Ishikawa (cell line): ENCODE results near the gene LMAN1L.

Source experiments
- CEBPB ChIP-seq: IDR thresholded peaks from 2 replicates; pipeline ENCODE4 v1.6.1; 2012
- CREB1 ChIP-seq: IDR thresholded peaks from 2 replicates; pipeline ENCODE4 v1.6.1; 2012; ENCODE audit warnings: low read depth
- EGR1 ChIP-seq: IDR thresholded peaks from 2 replicates; pipeline ENCODE4 v1.6.1; 2012
- EP300 ChIP-seq: IDR thresholded peaks from 2 replicates; pipeline ENCODE4 v1.6.1; 2012; ENCODE audit warnings: borderline replicate concordance
- FOXM1 ChIP-seq: IDR thresholded peaks from 2 replicates; pipeline ENCODE4 v1.6.1; 2012; ENCODE audit warnings: low read depth, borderline replicate concordance
- NFIC ChIP-seq: IDR thresholded peaks from 2 replicates; pipeline ENCODE4 v1.6.1; 2012
- RAD21 ChIP-seq: IDR thresholded peaks from 2 replicates; pipeline ENCODE4 v1.6.1; 2012; ENCODE audit warnings: low read depth
- TAF1 ChIP-seq: IDR thresholded peaks from 2 replicates; pipeline ENCODE4 v1.6.1; 2012; ENCODE audit warnings: low read depth, mild to moderate bottlenecking
- TCF12 ChIP-seq: IDR thresholded peaks from 2 replicates; pipeline ENCODE4 v1.6.1; 2012; ENCODE audit warnings: low read depth
- TEAD4 ChIP-seq: IDR thresholded peaks from 2 replicates; pipeline ENCODE4 v1.6.1; 2012
- YY1 ChIP-seq: IDR thresholded peaks from 2 replicates; pipeline ENCODE4 v1.6.1; 2012; ENCODE audit warnings: low read depth
- ZBTB7A ChIP-seq: IDR thresholded peaks from 2 replicates; pipeline ENCODE4 v1.6.1; 2012; ENCODE audit warnings: low read depth
- TF ChIP-seq, protein P1 (sequence below): IDR thresholded peaks from 2 replicates; pipeline ENCODE4 v1.6.1; 2012
- TF ChIP-seq, protein P2 (sequence below): IDR thresholded peaks from 2 replicates; pipeline ENCODE4 v1.6.1; 2012; ENCODE audit warnings: low read depth, mild to moderate bottlenecking
- TF ChIP-seq, protein P3 (sequence below): IDR thresholded peaks from 2 replicates; pipeline ENCODE4 v1.6.1; 2012

Gene LMAN1L

DNA sequence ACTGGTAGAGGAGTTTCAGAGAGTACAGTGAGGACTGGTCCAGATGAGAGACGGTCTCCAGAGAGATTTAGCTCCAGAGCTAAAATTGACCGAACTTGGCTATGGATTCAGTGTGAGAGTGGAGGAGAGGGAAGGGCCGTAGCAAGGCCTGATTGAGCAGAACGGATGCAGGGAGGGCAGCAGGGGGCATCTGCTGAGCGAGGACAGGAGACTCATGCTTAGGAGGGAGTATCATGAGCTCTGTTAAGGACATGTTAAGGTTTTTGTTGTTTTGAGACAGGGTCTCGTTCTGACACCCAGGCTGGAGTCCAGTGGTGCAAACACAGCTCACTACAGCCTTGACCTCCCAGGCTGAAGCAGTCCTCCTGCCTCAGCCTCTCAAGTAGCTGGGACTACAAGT lies 7.7 kb upstream of the LMAN1L start:
- TF ChIP-seq EGR1 (no peak), FOXM1 (no peak), RAD21 (no peak)
- TF ChIP-seq, protein P1, sequence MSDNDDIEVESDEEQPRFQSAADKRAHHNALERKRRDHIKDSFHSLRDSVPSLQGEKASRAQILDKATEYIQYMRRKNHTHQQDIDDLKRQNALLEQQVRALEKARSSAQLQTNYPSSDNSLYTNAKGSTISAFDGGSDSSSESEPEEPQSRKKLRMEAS: no peak
- TF ChIP-seq, protein P2, sequence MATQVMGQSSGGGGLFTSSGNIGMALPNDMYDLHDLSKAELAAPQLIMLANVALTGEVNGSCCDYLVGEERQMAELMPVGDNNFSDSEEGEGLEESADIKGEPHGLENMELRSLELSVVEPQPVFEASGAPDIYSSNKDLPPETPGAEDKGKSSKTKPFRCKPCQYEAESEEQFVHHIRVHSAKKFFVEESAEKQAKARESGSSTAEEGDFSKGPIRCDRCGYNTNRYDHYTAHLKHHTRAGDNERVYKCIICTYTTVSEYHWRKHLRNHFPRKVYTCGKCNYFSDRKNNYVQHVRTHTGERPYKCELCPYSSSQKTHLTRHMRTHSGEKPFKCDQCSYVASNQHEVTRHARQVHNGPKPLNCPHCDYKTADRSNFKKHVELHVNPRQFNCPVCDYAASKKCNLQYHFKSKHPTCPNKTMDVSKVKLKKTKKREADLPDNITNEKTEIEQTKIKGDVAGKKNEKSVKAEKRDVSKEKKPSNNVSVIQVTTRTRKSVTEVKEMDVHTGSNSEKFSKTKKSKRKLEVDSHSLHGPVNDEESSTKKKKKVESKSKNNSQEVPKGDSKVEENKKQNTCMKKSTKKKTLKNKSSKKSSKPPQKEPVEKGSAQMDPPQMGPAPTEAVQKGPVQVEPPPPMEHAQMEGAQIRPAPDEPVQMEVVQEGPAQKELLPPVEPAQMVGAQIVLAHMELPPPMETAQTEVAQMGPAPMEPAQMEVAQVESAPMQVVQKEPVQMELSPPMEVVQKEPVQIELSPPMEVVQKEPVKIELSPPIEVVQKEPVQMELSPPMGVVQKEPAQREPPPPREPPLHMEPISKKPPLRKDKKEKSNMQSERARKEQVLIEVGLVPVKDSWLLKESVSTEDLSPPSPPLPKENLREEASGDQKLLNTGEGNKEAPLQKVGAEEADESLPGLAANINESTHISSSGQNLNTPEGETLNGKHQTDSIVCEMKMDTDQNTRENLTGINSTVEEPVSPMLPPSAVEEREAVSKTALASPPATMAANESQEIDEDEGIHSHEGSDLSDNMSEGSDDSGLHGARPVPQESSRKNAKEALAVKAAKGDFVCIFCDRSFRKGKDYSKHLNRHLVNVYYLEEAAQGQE: no peak

DNA sequence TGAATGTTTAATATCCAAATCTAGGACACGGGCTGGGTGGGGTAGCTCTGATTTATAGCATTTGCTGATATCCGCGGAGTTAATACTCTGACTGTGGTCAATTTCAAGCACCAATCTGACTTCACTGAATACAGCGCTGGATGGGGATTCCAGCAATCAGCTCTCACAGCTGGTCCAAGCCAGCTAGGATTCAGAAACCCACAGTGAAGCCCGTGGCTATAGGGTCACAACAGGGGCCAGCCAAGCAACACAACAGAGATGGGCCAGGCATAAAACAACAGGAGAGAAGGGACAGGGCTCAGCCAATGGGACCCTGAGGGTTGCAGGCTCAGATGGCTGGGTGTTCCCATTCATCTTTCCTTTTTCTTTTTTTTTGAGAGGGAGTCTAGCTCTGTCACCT lies 5.4 kb upstream of the LMAN1L start:
- TF ChIP-seq, protein P3, sequence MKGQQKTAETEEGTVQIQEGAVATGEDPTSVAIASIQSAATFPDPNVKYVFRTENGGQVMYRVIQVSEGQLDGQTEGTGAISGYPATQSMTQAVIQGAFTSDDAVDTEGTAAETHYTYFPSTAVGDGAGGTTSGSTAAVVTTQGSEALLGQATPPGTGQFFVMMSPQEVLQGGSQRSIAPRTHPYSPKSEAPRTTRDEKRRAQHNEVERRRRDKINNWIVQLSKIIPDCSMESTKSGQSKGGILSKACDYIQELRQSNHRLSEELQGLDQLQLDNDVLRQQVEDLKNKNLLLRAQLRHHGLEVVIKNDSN: no peak
- no peak for TF ChIP-seq EP300
- TF ChIP-seq EGR1: no peak
- TF ChIP-seq, protein P2: no peak
- TF ChIP-seq FOXM1: no peak
- no peak for TF ChIP-seq TCF12
- no peak for TF ChIP-seq TAF1
- TF ChIP-seq ZBTB7A: no peak
- TF ChIP-seq YY1: no peak
- TF ChIP-seq CEBPB: no peak
- TF ChIP-seq, protein P1: no peak
- no peak for TF ChIP-seq CREB1
- TF ChIP-seq TEAD4: no peak
- TF ChIP-seq RAD21: no peak
- no peak for TF ChIP-seq NFIC

DNA sequence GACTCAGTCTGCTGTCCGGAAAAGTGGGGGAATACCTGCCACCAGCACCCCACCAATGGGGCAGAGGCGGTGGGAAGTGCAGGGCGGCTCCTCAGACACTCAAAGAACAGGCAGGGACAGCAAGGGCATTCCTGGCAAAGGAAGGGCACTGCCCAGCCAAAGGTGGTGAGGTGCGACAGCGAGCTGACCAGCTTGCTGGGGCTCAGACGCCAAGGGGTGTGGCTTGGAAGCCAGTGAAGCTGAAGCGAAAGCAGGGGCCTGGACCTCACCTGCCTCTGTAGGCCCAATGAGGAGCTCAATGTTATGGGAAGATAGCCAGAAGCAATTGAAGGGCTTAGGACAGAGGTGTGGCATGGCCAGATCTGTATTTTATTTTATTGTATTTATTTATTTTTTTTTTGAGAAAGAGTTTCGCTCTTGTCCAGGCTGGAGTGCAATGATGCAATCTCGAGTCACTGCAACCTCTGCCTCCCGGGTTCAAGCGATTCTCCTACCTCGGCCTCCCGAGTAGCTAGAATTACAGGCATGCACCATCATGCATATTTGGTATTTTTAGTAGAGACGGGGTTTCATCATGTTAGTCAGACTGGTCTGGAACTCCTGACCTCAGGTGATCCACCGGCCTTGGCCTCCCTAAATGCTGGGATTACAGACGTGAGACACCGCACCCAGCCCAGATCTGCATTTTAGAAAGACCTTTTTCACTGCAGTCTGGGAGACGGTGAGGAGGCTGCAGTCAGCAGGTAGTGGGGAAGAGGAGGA lies 4.4 kb upstream of the LMAN1L start:
- TF ChIP-seq, protein P2: no peak
- TF ChIP-seq CEBPB (0 out of 2 replicates have a peak, but pooled peaks have one; percentile 25), TCF12 (no peak)

DNA sequence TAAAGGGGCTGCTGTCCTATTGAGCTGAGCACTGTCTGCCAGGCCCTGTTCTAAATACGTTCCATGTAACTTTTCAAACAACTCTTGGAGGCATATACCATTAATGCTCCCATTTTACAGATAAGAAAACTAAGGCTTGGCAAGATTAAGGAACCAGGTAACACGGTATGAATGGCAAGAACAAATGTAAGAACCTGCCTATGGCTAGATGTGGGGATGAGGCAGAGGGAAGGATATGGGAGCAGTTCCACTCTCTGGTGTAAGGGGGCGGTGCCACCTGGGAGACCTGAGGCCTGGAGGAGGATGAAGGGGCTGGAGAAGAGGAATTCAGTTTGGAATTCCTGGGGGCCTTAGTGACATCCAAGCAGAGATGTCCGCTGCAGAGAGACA lies 3.8 kb upstream of the LMAN1L start:
- TF ChIP-seq TAF1 (no peak), CREB1 (no peak), NFIC (no peak), EP300 (no peak), ZBTB7A (no peak), TCF12 (no peak), TEAD4 (no peak), CEBPB (no peak), RAD21 (no peak), FOXM1 (no peak), EGR1 (no peak), YY1 (no peak)
- TF ChIP-seq, protein P2: no peak
- TF ChIP-seq, protein P1: no peak
- TF ChIP-seq, protein P3: no peak
